Heart right ventricle (tissue), 16 donors: ENCODE measurements around the gene PILRB. TPM values are rescaled to one million over a fixed set of nuclear protein-coding genes. Genes with fewer than 3 reads are reported as not detected.

Experiments used
- ATAC-seq, 8 donors: fragments of 200-7000 bp; cut with Tn5 transposase; one replicate each; pipeline ENCODE4 v1.9.1; 2020; ENCODE audit warnings: mild to moderate bottlenecking in 8 of 8, moderate library complexity in 8 of 8, moderate number of reproducible peaks in 1 of 8
- DNase-seq, 2 donors: peaks; one replicate each; pipeline ENCODE4 v3.0.0-alpha.2; 2020
- H3K27ac ChIP-seq, 10 donors: fragments of 200-600 bp; sonication (generic) in 2 of 10; one replicate each; pipeline versions ENCODE4 v1.5.0 to v1.8.0; 2020 to 2022; ENCODE audit warnings: mild to moderate bottlenecking in 3 of 10
- H3K27me3 ChIP-seq, 7 donors: fragments of 200-600 bp; one replicate each; pipeline ENCODE4 v1.8.0; 2021 to 2022; ENCODE audit warnings: mild to moderate bottlenecking in 2 of 7
- H3K36me3 ChIP-seq, 9 donors: fragments of 200-600 bp; sonication (generic) in 1 of 9; one replicate each; pipeline versions ENCODE4 v1.5.0 to v1.8.0; 2020 to 2022; ENCODE audit warnings: mild to moderate bottlenecking in 2 of 9
- H3K4me1 ChIP-seq, 9 donors: fragments of 200-600 bp; sonication (generic) in 1 of 9; one replicate each; pipeline versions ENCODE4 v1.5.0 to v1.8.0; 2020 to 2022; ENCODE audit warnings: mild to moderate bottlenecking in 4 of 9
- H3K4me3 ChIP-seq, 10 donors: fragments of 200-600 bp; sonication (generic) in 2 of 10; one replicate each; pipeline versions ENCODE4 v1.5.0 to v1.8.0; 2020 to 2022; ENCODE audit warnings: mild to moderate bottlenecking in 7 of 10, moderate library complexity in 2 of 10
- H3K9me3 ChIP-seq, 11 donors: fragments of 200-600 bp in 10 of 11; sonication (generic) in 2 of 11; one replicate each; pipeline versions ENCODE4 v1.5.0 to v1.8.0; 2013 to 2022; ENCODE audit warnings: mild to moderate bottlenecking in 2 of 11, control low read depth in 1 of 11, moderate library complexity in 1 of 11
- CTCF ChIP-seq, 9 donors: fragments of 200-600 bp; sonication (generic) in 2 of 9; IDR thresholded peaks; one replicate each; pipeline versions ENCODE4 v1.5.0 to v1.8.0; 2021 to 2022; ENCODE audit warnings: antibody characterized with exemption in 9 of 9, mild to moderate bottlenecking in 5 of 9, moderate library complexity in 1 of 9
- WGBS, 2 donors: extraction: QIAGEN DNeasy Blood & Tissue Kit; methylation state at CpG; one replicate each; pipeline ENCODE4 v1.1.7; 2013; ENCODE audit warnings: inconsistent platforms in 1 of 2; 5-methylcytosine and 5-hydroxymethylcytosine counted together
- intact Hi-C, 10 donors: fragments of 100-400 bp; cut with DNase I; formaldehyde crosslinking; loops; one replicate each; pipeline versions ENCODE4 v1.11.1 to v1.14.2; 2022
- polyA plus RNA-seq, 2 donors: library from polyadenylated mRNA; stranded (reverse); fragments of 200-250 nt; gene quantifications; one replicate each; pipeline ENCODE4 v1.2.3, GENCODE V29; 2013
- total RNA-seq, 10 donors: library from RNA; stranded (reverse); fragmentation: NEBNext Ultra II Directional in 3 of 10; extraction: Animal tissue kit (Norgen Biotek cat#: 25700) in 3 of 10; gene quantifications; one replicate each; pipeline versions ENCODE4 v1.2.1 to v1.2.4, GENCODE V29; 2021 to 2023
- donor health status: Arrhythmogenic right ventricular cardiomyopathy.
- donor health status: ischemic (EF 13 %, LVEDD 7.1; RV severe dilation, severe dysfunction).
- donor health status: healthy with polysubstance abuse.
- donor health status: DM: no; HTN: yes; CAD: no.
- donor health status: DM: no; HTN: no; CAD: no.
- donor health status: ischemic (EF 25% LVEDD 6.9; RV normal size, moderate dysfunction).
- donor health status: ischemic (EF 25% LVEDD 5.7; RV mildly dilated, moderate dysfunction).
- donor health status: healthy.
- donor health status: DM: yes; HTN: yes; CAD: no.
- donor health status: Ischemic cardiomyopathy.
- donor health status: ischemic (EF 35%, LVEDD 5.7; RV mildly dilated, moderate dysfunction).
- donor health status: nonischemic (EF 11% LVEDD 7.7; RV severe dilation, severe dysfunction).
- donor health status: DM: yes; HTN: yes; CAD: no.
- donor health status: PGD.
- donor health status: ischemic (EF 29% LVEDD 5.4; RV normal size, mild dysfunction).
- donor health status: nonischemic (EF 23%, LVEDD 6.1; RV moderate dilation, normal function).

The PILRB gene
- total and polyA plus RNA-seq, 12 donors = 7.3 to 69.1 (median 11.4) TPM

- 57 to 69% methylated on average over 6 of the region's 6 CpGs for WGBS, 2 donors
- Histone ChIP-seq H3K27ac (peak overlapping the region in 1 of 10 donors; percentile 54), H3K36me3 (no peaks in the 10 kb centered on the region), H3K4me1 (peaks cover 0 to 42% (median 7%) of the 10 kb centered on the region in 9 donors), H3K27me3 (peaks cover 0 to 2% (median 0%) of the 10 kb centered on the region in 7 donors), H3K9me3 (no peaks in the 10 kb centered on the region), H3K4me3 (no peak overlapping the region)
- TF ChIP-seq CTCF (IDR thresholded peaks at IDR 0.05) = no peak
- DNase-seq (no peak), ATAC-seq (peak in 5 of 8 donors; percentile 11 to 42 (median 30))
- intact Hi-C loops = no loop called here
Observed at GRCh38 chr7:100384628-100385294, 26.8 kb downstream of the PILRB start.

GRCh38 chr7:100386940-100387339, 29.0 kb downstream of the PILRB start:
- peaks cover 0 to 30% (median 8%) of the 10 kb centered on the region in 9 donors for H3K4me1 ChIP-seq
- H3K27me3 ChIP-seq = peaks cover 0 to 4% (median 0%) of the 10 kb centered on the region in 7 donors
- WGBS, 2 donors = 36 to 39% methylated on average over 5 of the region's 5 CpGs
- intact Hi-C loops = no loop called here
- H3K9me3 ChIP-seq = no peaks in the 10 kb centered on the region
- no peaks in the 10 kb centered on the region for H3K36me3 ChIP-seq
- H3K4me3 ChIP-seq = no peak overlapping the region
- DNase-seq (no peak), ATAC-seq (no peak)
- no peak for TF ChIP-seq CTCF (IDR thresholded peaks at IDR 0.05)
- H3K27ac ChIP-seq = no peak overlapping the region

GRCh38 chr7:100387695-100388094, 29.8 kb downstream of the PILRB start:
- DNase-seq (no peak), ATAC-seq (no peak)
- Histone ChIP-seq H3K9me3 (no peaks in the 10 kb centered on the region), H3K4me3 (no peak overlapping the region), H3K4me1 (peaks cover 0 to 35% (median 8%) of the 10 kb centered on the region in 9 donors), H3K27me3 (peaks cover 0 to 4% (median 0%) of the 10 kb centered on the region in 7 donors), H3K27ac (no peak overlapping the region), H3K36me3 (no peaks in the 10 kb centered on the region)
- TF ChIP-seq CTCF (IDR thresholded peaks at IDR 0.05) = no peak
- WGBS, 2 donors = 79 to 87% methylated on average over 2 of the region's 2 CpGs
- intact Hi-C loops = no loop called here

GRCh38 chr7:100389437-100390088, 31.6 kb downstream of the PILRB start:
- WGBS, 2 donors = 57 to 63% methylated on average over 9 of the region's 9 CpGs
- Histone ChIP-seq H3K4me3 (no peak overlapping the region), H3K36me3 (no peaks in the 10 kb centered on the region), H3K4me1 (peaks cover 0 to 35% (median 8%) of the 10 kb centered on the region in 9 donors), H3K27ac (no peak overlapping the region), H3K9me3 (no peaks in the 10 kb centered on the region), H3K27me3 (peaks cover 0 to 4% (median 0%) of the 10 kb centered on the region in 7 donors)
- TF ChIP-seq CTCF (IDR thresholded peaks at IDR 0.05) = no peak
- DNase-seq = no peak
- ATAC-seq = peak in 2 of 8 donors; percentile 22 to 31
- intact Hi-C loops = no loop called here
